B cell (primary cell): ENCODE data around the gene MCTP1. TPM values are rescaled to one million over a fixed set of nuclear protein-coding genes. Genes with fewer than 3 reads are reported as not detected.

Experiments used
- ATAC-seq: fragments of 200-7000 bp; cut with Tn5 transposase; one replicate; pipeline ENCODE4 v1.10.0; 2021; ENCODE audit warnings: low read depth, mild to moderate bottlenecking, moderate number of reproducible peaks, moderate library complexity
- CTCF ChIA-PET: fragments of 350-600 bp; sonication (Branson Sonifier 250); formaldehyde crosslinking; loops from one replicate; lab custom pipeline; 2021; ENCODE audit warnings: antibody characterized with exemption, inconsistent platforms; lab: Charles Lee
- POLR2A ChIA-PET: fragments of 350-600 bp; sonication (Branson Sonifier 250); formaldehyde crosslinking; loops from one replicate; lab custom pipeline; 2021; ENCODE audit warnings: antibody characterized with exemption; lab: Charles Lee
- DNase-seq: peaks from one replicate; pipeline ENCODE4 v3.0.0; 2013
- H2AFZ ChIP-seq: 2 replicates; pipeline ENCODE4 v1.6.1; 2012; ENCODE audit warnings: mild to moderate bottlenecking, low read depth, low read length; ENCODE audit not compliant: insufficient read depth, poor library complexity, severe bottlenecking
- H3K27ac ChIP-seq, 2 donors: 1 replicate in 1 of 2; 2 replicates in 1 of 2; pipeline ENCODE4 v1.5.1; 2012 to 2013; ENCODE audit warnings: low read length in 2 of 2, mild to moderate bottlenecking in 2 of 2, moderate library complexity in 1 of 2
- H3K27me3 ChIP-seq, 4 experiments: fragments of 200-600 bp in 1 of 4; sonication (generic) in 1 of 4; replicated peaks in 1 of 4; 1 replicate in 2 of 4; 2 replicates in 2 of 4; pipeline versions ENCODE4 v1.6.1 to v1.7.0; 2013 to 2016; ENCODE audit warnings: low read length in 3 of 4, mild to moderate bottlenecking in 2 of 4, mixed read lengths in 1 of 4, moderate library complexity in 1 of 4; ENCODE audit not compliant: insufficient read depth in 4 of 4, control insufficient read depth in 3 of 4; ENCODE audit errors: control extremely low read depth in 1 of 4
- H3K36me3 ChIP-seq, 2 experiments: replicated peaks in 1 of 2; 1 replicate in 1 of 2; 2 replicates in 1 of 2; pipeline versions ENCODE4 v1.6.1 to v1.7.1; 2013; ENCODE audit warnings: low read length in 1 of 2; ENCODE audit not compliant: insufficient read depth in 2 of 2, control insufficient read depth in 1 of 2; ENCODE audit errors: control extremely low read depth in 1 of 2, extremely low read depth in 1 of 2
- H3K4me1 ChIP-seq, 2 donors: fragments of 200-600 bp in 1 of 2; sonication (generic) in 1 of 2; 1 replicate in 1 of 2; 2 replicates in 1 of 2; pipeline versions ENCODE4 v1.5.1 to v1.6.1; 2013 to 2017; ENCODE audit warnings: low read length in 2 of 2; ENCODE audit not compliant: control insufficient read depth in 2 of 2, insufficient read depth in 2 of 2
- H3K4me2 ChIP-seq: replicated peaks from 2 replicates; pipeline ENCODE3; 2012; ENCODE audit warnings: mild to moderate bottlenecking, low read depth, low read length; ENCODE audit not compliant: poor library complexity, severe bottlenecking
- H3K4me3 ChIP-seq, 5 experiments: fragments of 200-600 bp in 1 of 5; sonication (generic) in 1 of 5; 1 replicate in 3 of 5; 2 replicates in 2 of 5; pipeline versions ENCODE4 v1.5.1 to v1.7.0; 2011 to 2016; ENCODE audit warnings: low read length in 4 of 5, mild to moderate bottlenecking in 4 of 5, low read depth in 2 of 5, control low read depth in 1 of 5, moderate library complexity in 1 of 5; ENCODE audit not compliant: insufficient read depth in 1 of 5; ENCODE audit errors: control extremely low read depth in 1 of 5, extremely low read depth in 1 of 5
- H3K79me2 ChIP-seq: fragments of 200-600 bp; sonication (generic); one replicate; pipeline ENCODE4 v1.6.0; 2016; ENCODE audit warnings: low read length; ENCODE audit not compliant: control insufficient read depth, insufficient read depth
- H3K9ac ChIP-seq: fragments of 200-600 bp; sonication (generic); 2 replicates; pipeline ENCODE4 v1.6.1; 2017; ENCODE audit warnings: mild to moderate bottlenecking, low read length, moderate library complexity
- H3K9me3 ChIP-seq, 3 donors: one replicate each; pipeline versions ENCODE4 v1.6.1 to v1.7.1; 2013; ENCODE audit warnings: low read length in 2 of 3; ENCODE audit not compliant: control insufficient read depth in 2 of 3, insufficient read depth in 1 of 3; ENCODE audit errors: control extremely low read depth in 1 of 3
- H4K20me1 ChIP-seq: 2 replicates; pipeline ENCODE4 v1.6.0; 2012; ENCODE audit warnings: mild to moderate bottlenecking, low read length; ENCODE audit not compliant: insufficient read depth, control insufficient read depth, poor library complexity, severe bottlenecking
- H3K27ac Mint-ChIP-seq: one replicate; pipeline ENCODE4 v1.8.0; 2021; ENCODE audit warnings: mixed read lengths
- H3K27me3 Mint-ChIP-seq: one replicate; pipeline ENCODE4 v1.8.0; 2021; ENCODE audit warnings: mixed read lengths
- H3K4me1 Mint-ChIP-seq: one replicate; pipeline ENCODE4 v1.8.0; 2021; ENCODE audit warnings: mixed read lengths
- H3K4me3 Mint-ChIP-seq: one replicate; pipeline ENCODE4 v1.8.0; 2021; ENCODE audit warnings: mixed read lengths
- H3K9me3 Mint-ChIP-seq: one replicate; pipeline ENCODE4 v1.8.0; 2022; ENCODE audit warnings: mixed read lengths; ENCODE audit not compliant: insufficient read depth
- CTCF ChIP-seq: fragments of 200-600 bp; IDR thresholded peaks from one replicate; pipeline ENCODE4 v1.8.0; 2022; ENCODE audit warnings: antibody characterized with exemption, mild to moderate bottlenecking
- EZH2 ChIP-seq: IDR thresholded peaks from 2 replicates; pipeline ENCODE4 v1.6.1; 2012; ENCODE audit warnings: borderline replicate concordance, low read depth, mild to moderate bottlenecking, moderate library complexity, low read length; ENCODE audit not compliant: insufficient read depth, poor library complexity, severe bottlenecking
- WGBS: methylation state at CpG from one replicate; pipeline ENCODE4 v1.1.5; 2013; ENCODE audit warnings: missing lambda C conversion rate; ENCODE audit not compliant: insufficient coverage; 5-methylcytosine and 5-hydroxymethylcytosine counted together
- intact Hi-C: fragments of 100-400 bp; cut with micrococcal nuclease; formaldehyde crosslinking; loops from one replicate; pipeline ENCODE4 v1.10.0; 2022
- polyA plus RNA-seq: library from polyadenylated mRNA; depleted of rRNA; stranded (reverse); fragments of >200 nt; gene quantifications from 2 replicates; pipeline ENCODE4 v1.2.3, GENCODE V29; 2012
- total RNA-seq, 2 donors: library from RNA; stranded (reverse); fragments of 120-200 nt in 1 of 2; gene quantifications; 1 replicate in 1 of 2; 2 replicates in 1 of 2; pipeline versions ENCODE4 v1.2.3 to v1.2.4, GENCODE V29; 2013 to 2022

MCTP1 gene
- total and polyA plus RNA-seq, 2 donors (not counting 1 experiment from before 2014, with no cell fraction given): 0.42 to 2.5 TPM

GRCh38 chr5:95029569-95030366 lies 255.1 kb downstream of the MCTP1 start:
- Mint-ChIP-seq H3K9me3 (peaks cover 7% of the 10 kb centered on the region), H3K4me3 (no peak overlapping the region), H3K4me1 (peaks cover 8% of the 10 kb centered on the region), H3K27me3 (no peaks in the 10 kb centered on the region), H3K27ac (no peak overlapping the region)
- H3K9me3 ChIP-seq: peaks cover 0 to 1% (median 0%) of the 10 kb centered on the region in 3 donors
- POLR2A ChIA-PET: no interaction called here
- no peaks in the 10 kb centered on the region for H3K36me3 ChIP-seq
- H3K4me3 ChIP-seq: no peak overlapping the region
- H3K4me2 ChIP-seq: no peak overlapping the region
- H2AFZ ChIP-seq: no peak overlapping the region
- H3K9ac ChIP-seq: no peak overlapping the region
- no peaks in the 10 kb centered on the region for H4K20me1 ChIP-seq
- CTCF ChIA-PET: interaction anchor here (0.7 kb wide), 1 partner anchor 336 kb away, joined by 3 read pairs; no protein-coding TSS in a partner anchor
- DNase-seq (no peak), ATAC-seq (no peak)
- peaks cover 0 to 4% (median 0%) of the 10 kb centered on the region in 4 experiments for H3K27me3 ChIP-seq
- no peak for TF ChIP-seq EZH2
- TF ChIP-seq CTCF: no peak
- H3K27ac ChIP-seq: no peak overlapping the region
- 60% methylated on average over 6 of the region's 9 CpGs for WGBS
- H3K79me2 ChIP-seq: no peaks in the 10 kb centered on the region
- intact Hi-C loops: no loop called here
- peaks cover 7 to 8% of the 10 kb centered on the region in 2 donors for H3K4me1 ChIP-seq

- CTCF ChIA-PET: no interaction called here
- no peaks in the 10 kb centered on the region for H3K79me2 ChIP-seq
- H3K36me3 ChIP-seq: no peaks in the 10 kb centered on the region
- ATAC-seq (no peak), DNase-seq (no peak)
- peaks cover 0 to 4% (median 0%) of the 10 kb centered on the region in 4 experiments for H3K27me3 ChIP-seq
- H3K4me1 ChIP-seq: peaks cover 7 to 8% of the 10 kb centered on the region in 2 donors
- intact Hi-C loops: no loop called here
- no peak overlapping the region for H3K9ac ChIP-seq
- no peak overlapping the region for H3K4me3 ChIP-seq
- TF ChIP-seq CTCF (no peak), EZH2 (no peak)
- H3K4me3 Mint-ChIP-seq: no peak overlapping the region
- H3K27ac ChIP-seq: no peak overlapping the region
- H3K27me3 Mint-ChIP-seq: no peaks in the 10 kb centered on the region
- no peak overlapping the region for H3K27ac Mint-ChIP-seq
- H3K9me3 ChIP-seq: peaks cover 0 to 1% (median 0%) of the 10 kb centered on the region in 3 donors
- H4K20me1 ChIP-seq: no peaks in the 10 kb centered on the region
- H3K4me1 Mint-ChIP-seq: peaks cover 8% of the 10 kb centered on the region
- peak overlapping the region; percentile 56 for H2AFZ ChIP-seq
- peaks cover 7% of the 10 kb centered on the region for H3K9me3 Mint-ChIP-seq
- POLR2A ChIA-PET: no interaction called here
- H3K4me2 ChIP-seq: no peak overlapping the region
- WGBS: no CpG with 5 or more reads among the region's 3 CpGs
Observed at GRCh38 chr5:95027775-95028174, 257.1 kb downstream of the MCTP1 start.
